Neural cell (in vitro differentiated cells): Measurements from ENCODE around the gene GRIFIN. TPM values are rescaled to one million over a fixed set of nuclear protein-coding genes. Genes with fewer than 3 reads are reported as not detected.

Experiments
- H2AFZ ChIP-seq: fragments of 200-600, 300-800 bp; sonication (generic), shearing (Covaris generic); 2 replicates; pipeline ENCODE4 v1.6.0; 2014; ENCODE audit warnings: low read depth, mild to moderate bottlenecking, antibody characterized with exemption, low read length, moderate library complexity
- H3F3A ChIP-seq: fragments of 200-600 bp; shearing (Covaris generic); 2 replicates; pipeline ENCODE4 v1.6.1; 2016; ENCODE audit warnings: mild to moderate bottlenecking, moderate library complexity, mixed read lengths, antibody characterized with exemption, low read length; ENCODE audit not compliant: insufficient read depth, poor library complexity, severe bottlenecking
- H3K27ac ChIP-seq: fragments of 200-600, 300-800 bp; sonication (generic), shearing (Covaris generic); 2 replicates; pipeline ENCODE4 v1.5.1; 2014; ENCODE audit warnings: mild to moderate bottlenecking, low read length, moderate library complexity
- H3K27me3 ChIP-seq: fragments of 300-800, 200-600 bp; sonication (generic), shearing (Covaris generic); 2 replicates; pipeline ENCODE4 v1.6.0; 2014; ENCODE audit warnings: mild to moderate bottlenecking, low read depth, low read length, moderate library complexity; ENCODE audit not compliant: insufficient read depth
- H3K36me3 ChIP-seq: fragments of 300-800, 200-600 bp; sonication (generic), shearing (Covaris generic); 2 replicates; pipeline ENCODE4 v1.5.1; 2014; ENCODE audit warnings: mild to moderate bottlenecking, antibody characterized with exemption, low read length, moderate library complexity; ENCODE audit not compliant: insufficient read depth
- H3K4me2 ChIP-seq: fragments of 300-800, 200-600 bp; sonication (generic), shearing (Covaris generic); 2 replicates; pipeline ENCODE4 v1.6.0; 2014; ENCODE audit warnings: mild to moderate bottlenecking, low read length
- H3K4me3 ChIP-seq: fragments of 300-800, 200-600 bp; sonication (generic), shearing (Covaris generic); 2 replicates; pipeline ENCODE4 v1.5.1; 2014; ENCODE audit warnings: mild to moderate bottlenecking, low read length, moderate library complexity
- H3K79me2 ChIP-seq: fragments of 200-600 bp; shearing (Covaris generic); replicated peaks from 2 replicates; pipeline ENCODE4 v1.6.0; 2014; ENCODE audit warnings: mild to moderate bottlenecking, low read length, moderate library complexity; ENCODE audit not compliant: insufficient read depth
- H3K9ac ChIP-seq: fragments of 300-800, 200-600 bp; sonication (generic), shearing (Covaris generic); 2 replicates; pipeline ENCODE4 v1.6.1; 2016; ENCODE audit warnings: mild to moderate bottlenecking, low read length, mixed read lengths
- H3K9me2 ChIP-seq: fragments of 200-600 bp; shearing (Covaris generic); 2 replicates; pipeline ENCODE4 v1.6.1; 2016; ENCODE audit warnings: mild to moderate bottlenecking, low read length, mixed read lengths; ENCODE audit not compliant: insufficient read depth
- H3K9me3 ChIP-seq: fragments of 200-600, 300-800 bp; sonication (generic), shearing (Covaris generic); 2 replicates; pipeline ENCODE4 v1.6.1; 2016; ENCODE audit warnings: mild to moderate bottlenecking, mixed run types, low read length, moderate library complexity, mixed read lengths
- H4K20me1 ChIP-seq: fragments of 200-600 bp; shearing (Covaris generic); 2 replicates; pipeline ENCODE4 v1.6.1; 2016; ENCODE audit warnings: mild to moderate bottlenecking, mixed run types; ENCODE audit not compliant: insufficient read depth
- EP300 ChIP-seq: fragments of 450-650 bp; conservative IDR thresholded peaks from 2 replicates; pipeline ENCODE4 v1.6.1; 2014; ENCODE audit warnings: antibody characterized with exemption, mild to moderate bottlenecking, moderate library complexity; ENCODE audit not compliant: poor library complexity, severe bottlenecking
- EZH2 ChIP-seq: fragments of 200-600, 300-800 bp; shearing (Covaris generic), sonication (generic); IDR thresholded peaks from 2 replicates; pipeline ENCODE4 v1.6.1; 2014; ENCODE audit warnings: antibody characterized with exemption, low read length, borderline replicate concordance, mild to moderate bottlenecking; ENCODE audit not compliant: insufficient read depth, poor library complexity, severe bottlenecking
- MXI1 ChIP-seq: fragments of 450-650 bp; conservative IDR thresholded peaks from 2 replicates; pipeline ENCODE4 v1.6.1; 2014; ENCODE audit warnings: antibody characterized with exemption, mild to moderate bottlenecking; ENCODE audit not compliant: poor library complexity, severe bottlenecking
- POLR2AphosphoS5 ChIP-seq: IDR thresholded peaks from 2 replicates; pipeline ENCODE4 v1.6.1; 2012
- RAD21 ChIP-seq: fragments of 450-650 bp; conservative IDR thresholded peaks from 2 replicates; pipeline ENCODE4 v1.6.1; 2014; ENCODE audit warnings: antibody characterized with exemption, mild to moderate bottlenecking, moderate library complexity
- SMC3 ChIP-seq: fragments of 450-650 bp; conservative IDR thresholded peaks from 2 replicates; pipeline ENCODE4 v1.6.1; 2014; ENCODE audit warnings: antibody characterized with exemption, mild to moderate bottlenecking, moderate library complexity; ENCODE audit not compliant: poor library complexity
- TAF1 ChIP-seq: IDR thresholded peaks from 2 replicates; pipeline ENCODE4 v1.6.1; 2012; ENCODE audit warnings: low read depth
- polyA plus RNA-seq: library from polyadenylated mRNA; depleted of rRNA; stranded (reverse); fragments of >200 nt; gene quantifications from 2 replicates; pipeline ENCODE4 v1.2.3, GENCODE V29; 2014
- TF ChIP-seq, protein P1 (sequence below): fragments of 450-650 bp; IDR thresholded peaks from 2 replicates; pipeline ENCODE4 v1.5.1; 2014; ENCODE audit warnings: antibody characterized with exemption, mild to moderate bottlenecking, moderate library complexity; ENCODE audit not compliant: poor library complexity, severe bottlenecking
- TF ChIP-seq, protein P2 (sequence below): IDR thresholded peaks from 2 replicates; pipeline ENCODE4 v1.6.1; 2012; ENCODE audit warnings: borderline replicate concordance

The GRIFIN gene
- polyA plus RNA-seq, 1 donor from 2014 or later: not detected

GRCh38 chr7:2520131-2520760 lies 44.0 kb upstream of the GRIFIN start:
- H2AFZ ChIP-seq: no peak overlapping the region
- TF ChIP-seq EP300: no peak
- TF ChIP-seq POLR2AphosphoS5: no peak
- TF ChIP-seq EZH2: no peak
- TF ChIP-seq RAD21: no peak
- TF ChIP-seq, protein P1, sequence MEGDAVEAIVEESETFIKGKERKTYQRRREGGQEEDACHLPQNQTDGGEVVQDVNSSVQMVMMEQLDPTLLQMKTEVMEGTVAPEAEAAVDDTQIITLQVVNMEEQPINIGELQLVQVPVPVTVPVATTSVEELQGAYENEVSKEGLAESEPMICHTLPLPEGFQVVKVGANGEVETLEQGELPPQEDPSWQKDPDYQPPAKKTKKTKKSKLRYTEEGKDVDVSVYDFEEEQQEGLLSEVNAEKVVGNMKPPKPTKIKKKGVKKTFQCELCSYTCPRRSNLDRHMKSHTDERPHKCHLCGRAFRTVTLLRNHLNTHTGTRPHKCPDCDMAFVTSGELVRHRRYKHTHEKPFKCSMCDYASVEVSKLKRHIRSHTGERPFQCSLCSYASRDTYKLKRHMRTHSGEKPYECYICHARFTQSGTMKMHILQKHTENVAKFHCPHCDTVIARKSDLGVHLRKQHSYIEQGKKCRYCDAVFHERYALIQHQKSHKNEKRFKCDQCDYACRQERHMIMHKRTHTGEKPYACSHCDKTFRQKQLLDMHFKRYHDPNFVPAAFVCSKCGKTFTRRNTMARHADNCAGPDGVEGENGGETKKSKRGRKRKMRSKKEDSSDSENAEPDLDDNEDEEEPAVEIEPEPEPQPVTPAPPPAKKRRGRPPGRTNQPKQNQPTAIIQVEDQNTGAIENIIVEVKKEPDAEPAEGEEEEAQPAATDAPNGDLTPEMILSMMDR: no peak
- TF ChIP-seq, protein P2, sequence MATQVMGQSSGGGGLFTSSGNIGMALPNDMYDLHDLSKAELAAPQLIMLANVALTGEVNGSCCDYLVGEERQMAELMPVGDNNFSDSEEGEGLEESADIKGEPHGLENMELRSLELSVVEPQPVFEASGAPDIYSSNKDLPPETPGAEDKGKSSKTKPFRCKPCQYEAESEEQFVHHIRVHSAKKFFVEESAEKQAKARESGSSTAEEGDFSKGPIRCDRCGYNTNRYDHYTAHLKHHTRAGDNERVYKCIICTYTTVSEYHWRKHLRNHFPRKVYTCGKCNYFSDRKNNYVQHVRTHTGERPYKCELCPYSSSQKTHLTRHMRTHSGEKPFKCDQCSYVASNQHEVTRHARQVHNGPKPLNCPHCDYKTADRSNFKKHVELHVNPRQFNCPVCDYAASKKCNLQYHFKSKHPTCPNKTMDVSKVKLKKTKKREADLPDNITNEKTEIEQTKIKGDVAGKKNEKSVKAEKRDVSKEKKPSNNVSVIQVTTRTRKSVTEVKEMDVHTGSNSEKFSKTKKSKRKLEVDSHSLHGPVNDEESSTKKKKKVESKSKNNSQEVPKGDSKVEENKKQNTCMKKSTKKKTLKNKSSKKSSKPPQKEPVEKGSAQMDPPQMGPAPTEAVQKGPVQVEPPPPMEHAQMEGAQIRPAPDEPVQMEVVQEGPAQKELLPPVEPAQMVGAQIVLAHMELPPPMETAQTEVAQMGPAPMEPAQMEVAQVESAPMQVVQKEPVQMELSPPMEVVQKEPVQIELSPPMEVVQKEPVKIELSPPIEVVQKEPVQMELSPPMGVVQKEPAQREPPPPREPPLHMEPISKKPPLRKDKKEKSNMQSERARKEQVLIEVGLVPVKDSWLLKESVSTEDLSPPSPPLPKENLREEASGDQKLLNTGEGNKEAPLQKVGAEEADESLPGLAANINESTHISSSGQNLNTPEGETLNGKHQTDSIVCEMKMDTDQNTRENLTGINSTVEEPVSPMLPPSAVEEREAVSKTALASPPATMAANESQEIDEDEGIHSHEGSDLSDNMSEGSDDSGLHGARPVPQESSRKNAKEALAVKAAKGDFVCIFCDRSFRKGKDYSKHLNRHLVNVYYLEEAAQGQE: no peak
- no peak for TF ChIP-seq TAF1
- no peak for TF ChIP-seq SMC3
- no peak for TF ChIP-seq MXI1
- no peak overlapping the region for H3K27ac ChIP-seq
- no peaks in the 10 kb centered on the region for H3K9me2 ChIP-seq
- peaks cover 10% of the 10 kb centered on the region for H3K27me3 ChIP-seq
- H3K4me2 ChIP-seq: no peak overlapping the region
- H3K4me3 ChIP-seq: peak overlapping the region; percentile 57
- H3K79me2 ChIP-seq: peaks cover 34% of the 10 kb centered on the region
- H3K9me3 ChIP-seq: no peaks in the 10 kb centered on the region
- no peaks in the 10 kb centered on the region for H4K20me1 ChIP-seq
- no peaks in the 10 kb centered on the region for H3K36me3 ChIP-seq
- no peak overlapping the region for H3K9ac ChIP-seq
- H3F3A ChIP-seq: no peaks in the 10 kb centered on the region

GRCh38 chr7:2519119-2519930 lies 43.1 kb upstream of the GRIFIN start, which contains the start of gene LFNG:
Gene LFNG, plus strand, starts transcription at chr7:2519774. Its CDS starts 88 bp downstream, at chr7:2519862.
- no peaks in the 10 kb centered on the region for H3K36me3 ChIP-seq
- peak within 1 kb of the TSS; percentile 68 for H3K4me3 ChIP-seq
- TF ChIP-seq RAD21 (no peak), MXI1 (peak; percentile 86), EP300 (no peak)
- TF ChIP-seq, protein P1: no peak
- H3K9ac ChIP-seq: no peak within 1 kb of the TSS
- H3K27ac ChIP-seq: no peak within 1 kb of the TSS
- H4K20me1 ChIP-seq: no peaks in the 10 kb centered on the region
- H3K9me2 ChIP-seq: no peaks in the 10 kb centered on the region
- no peaks in the 10 kb centered on the region for H3K9me3 ChIP-seq
- peak within 1 kb of the TSS; percentile 30 for H3K4me2 ChIP-seq
- H3F3A ChIP-seq: no peaks in the 10 kb centered on the region
- peaks cover 31% of the 10 kb centered on the region for H3K79me2 ChIP-seq
- no peak within 1 kb of the TSS for H2AFZ ChIP-seq
- H3K27me3 ChIP-seq: peaks cover 10% of the 10 kb centered on the region
